ENCODE measurements around the gene PTCH2.

DNA sequence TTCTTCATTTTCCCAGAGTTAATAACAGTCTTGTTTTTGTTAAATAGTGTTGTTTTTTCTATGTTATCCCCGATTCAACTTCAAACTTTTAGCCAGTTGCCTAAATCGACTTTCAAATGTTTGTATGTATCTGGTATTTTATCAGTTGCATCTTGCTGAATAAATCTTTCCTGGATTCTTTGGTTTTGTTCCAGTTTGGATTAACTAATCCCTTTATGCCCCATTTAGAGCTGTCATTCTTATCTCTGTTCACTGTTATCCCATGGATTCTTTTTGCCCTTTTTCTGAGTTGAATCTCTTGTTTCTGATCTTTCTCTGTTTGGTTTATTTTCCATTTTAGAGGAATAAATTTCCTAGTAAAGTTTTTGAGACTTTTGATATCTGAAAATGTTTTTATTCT lies 31.1 kb upstream of the PTCH2 start:
- TF ChIP-seq, protein P1, sequence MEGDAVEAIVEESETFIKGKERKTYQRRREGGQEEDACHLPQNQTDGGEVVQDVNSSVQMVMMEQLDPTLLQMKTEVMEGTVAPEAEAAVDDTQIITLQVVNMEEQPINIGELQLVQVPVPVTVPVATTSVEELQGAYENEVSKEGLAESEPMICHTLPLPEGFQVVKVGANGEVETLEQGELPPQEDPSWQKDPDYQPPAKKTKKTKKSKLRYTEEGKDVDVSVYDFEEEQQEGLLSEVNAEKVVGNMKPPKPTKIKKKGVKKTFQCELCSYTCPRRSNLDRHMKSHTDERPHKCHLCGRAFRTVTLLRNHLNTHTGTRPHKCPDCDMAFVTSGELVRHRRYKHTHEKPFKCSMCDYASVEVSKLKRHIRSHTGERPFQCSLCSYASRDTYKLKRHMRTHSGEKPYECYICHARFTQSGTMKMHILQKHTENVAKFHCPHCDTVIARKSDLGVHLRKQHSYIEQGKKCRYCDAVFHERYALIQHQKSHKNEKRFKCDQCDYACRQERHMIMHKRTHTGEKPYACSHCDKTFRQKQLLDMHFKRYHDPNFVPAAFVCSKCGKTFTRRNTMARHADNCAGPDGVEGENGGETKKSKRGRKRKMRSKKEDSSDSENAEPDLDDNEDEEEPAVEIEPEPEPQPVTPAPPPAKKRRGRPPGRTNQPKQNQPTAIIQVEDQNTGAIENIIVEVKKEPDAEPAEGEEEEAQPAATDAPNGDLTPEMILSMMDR (IDR thresholded peaks at IDR 0.05): no peak
- TF ChIP-seq POLR2A (IDR thresholded peaks at IDR 0.05) (no peak), POLR2AphosphoS5 (IDR thresholded peaks at IDR 0.05) (no peak)

Measured in prostate gland (tissue), 2 donors.